GM12878 (cell line): Measurements from ENCODE around the gene COL11A1.

ENCODE experiments used
- CREB1 ChIP-seq: IDR thresholded peaks from 2 replicates; pipeline ENCODE4 v1.6.1; 2012; ENCODE audit warnings: low read depth, mild to moderate bottlenecking, inconsistent platforms
- EZH2 ChIP-seq: IDR thresholded peaks from 2 replicates; pipeline ENCODE4 v1.6.1; 2012; ENCODE audit warnings: low read depth, mild to moderate bottlenecking, control low read depth, inconsistent platforms, low read length, borderline replicate concordance; ENCODE audit not compliant: control insufficient read depth
- FOXK2 ChIP-seq: fragments of 450-650 bp; IDR thresholded peaks from 2 replicates; pipeline ENCODE4 v1.6.1; 2017; ENCODE audit warnings: mild to moderate bottlenecking, moderate library complexity
- GABPA ChIP-seq: IDR thresholded peaks from 2 replicates; pipeline ENCODE4 v1.6.1; 2014; ENCODE audit warnings: antibody characterized with exemption, low read depth, mild to moderate bottlenecking, inconsistent platforms
- POLR2AphosphoS5 ChIP-seq: IDR thresholded peaks from 2 replicates; pipeline ENCODE4 v1.6.1; 2011; ENCODE audit warnings: mild to moderate bottlenecking, low read length, inconsistent platforms
- TF ChIP-seq, protein P1 (sequence below): IDR thresholded peaks from 2 replicates; pipeline ENCODE4 v1.6.1; 2012; ENCODE audit warnings: low read length, inconsistent platforms
- TF ChIP-seq, protein P2 (sequence below): fragments of 450-650 bp; IDR thresholded peaks from 2 replicates; pipeline ENCODE4 v1.6.1; 2017; ENCODE audit warnings: mild to moderate bottlenecking
- TF ChIP-seq, protein P3 (sequence below), 3 experiments: IDR thresholded peaks in 2 of 3; conservative IDR thresholded peaks in 1 of 3; 2 replicates each; pipeline ENCODE4 v1.5.1; 2011; ENCODE audit warnings: low read depth in 3 of 3, low read length in 3 of 3, mild to moderate bottlenecking in 3 of 3, control low read depth in 2 of 3, moderate library complexity in 2 of 3, inconsistent platforms in 1 of 3, mixed read lengths in 1 of 3; ENCODE audit not compliant: control insufficient read depth in 2 of 3, insufficient read depth in 1 of 3; ENCODE audit errors: extremely low read depth in 1 of 3

DNA sequence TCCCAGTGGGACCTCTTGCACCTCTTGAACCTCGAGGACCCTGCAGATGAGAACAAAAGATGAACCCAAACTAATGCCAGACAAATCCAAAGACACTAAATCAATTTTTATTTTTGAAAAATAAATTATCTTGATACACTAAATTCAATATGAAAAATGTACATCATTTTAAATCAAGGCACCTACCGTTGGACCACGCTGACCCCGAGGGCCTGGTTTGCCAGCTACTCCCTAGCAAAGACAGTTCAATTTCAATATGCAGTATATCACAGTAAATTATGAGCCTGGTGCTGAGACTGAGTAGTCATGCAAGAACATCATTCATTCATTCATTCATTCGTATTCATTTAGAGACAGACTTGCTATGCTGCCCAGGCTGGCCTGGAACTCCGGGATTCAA, 129.4 kb downstream of the COL11A1 start:
- no peak for TF ChIP-seq POLR2AphosphoS5
- no peak for TF ChIP-seq CREB1
- no peak for TF ChIP-seq EZH2
- TF ChIP-seq FOXK2, result no peak
- TF ChIP-seq, protein P1, sequence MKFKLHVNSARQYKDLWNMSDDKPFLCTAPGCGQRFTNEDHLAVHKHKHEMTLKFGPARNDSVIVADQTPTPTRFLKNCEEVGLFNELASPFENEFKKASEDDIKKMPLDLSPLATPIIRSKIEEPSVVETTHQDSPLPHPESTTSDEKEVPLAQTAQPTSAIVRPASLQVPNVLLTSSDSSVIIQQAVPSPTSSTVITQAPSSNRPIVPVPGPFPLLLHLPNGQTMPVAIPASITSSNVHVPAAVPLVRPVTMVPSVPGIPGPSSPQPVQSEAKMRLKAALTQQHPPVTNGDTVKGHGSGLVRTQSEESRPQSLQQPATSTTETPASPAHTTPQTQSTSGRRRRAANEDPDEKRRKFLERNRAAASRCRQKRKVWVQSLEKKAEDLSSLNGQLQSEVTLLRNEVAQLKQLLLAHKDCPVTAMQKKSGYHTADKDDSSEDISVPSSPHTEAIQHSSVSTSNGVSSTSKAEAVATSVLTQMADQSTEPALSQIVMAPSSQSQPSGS, result no peak
- TF ChIP-seq, protein P2, sequence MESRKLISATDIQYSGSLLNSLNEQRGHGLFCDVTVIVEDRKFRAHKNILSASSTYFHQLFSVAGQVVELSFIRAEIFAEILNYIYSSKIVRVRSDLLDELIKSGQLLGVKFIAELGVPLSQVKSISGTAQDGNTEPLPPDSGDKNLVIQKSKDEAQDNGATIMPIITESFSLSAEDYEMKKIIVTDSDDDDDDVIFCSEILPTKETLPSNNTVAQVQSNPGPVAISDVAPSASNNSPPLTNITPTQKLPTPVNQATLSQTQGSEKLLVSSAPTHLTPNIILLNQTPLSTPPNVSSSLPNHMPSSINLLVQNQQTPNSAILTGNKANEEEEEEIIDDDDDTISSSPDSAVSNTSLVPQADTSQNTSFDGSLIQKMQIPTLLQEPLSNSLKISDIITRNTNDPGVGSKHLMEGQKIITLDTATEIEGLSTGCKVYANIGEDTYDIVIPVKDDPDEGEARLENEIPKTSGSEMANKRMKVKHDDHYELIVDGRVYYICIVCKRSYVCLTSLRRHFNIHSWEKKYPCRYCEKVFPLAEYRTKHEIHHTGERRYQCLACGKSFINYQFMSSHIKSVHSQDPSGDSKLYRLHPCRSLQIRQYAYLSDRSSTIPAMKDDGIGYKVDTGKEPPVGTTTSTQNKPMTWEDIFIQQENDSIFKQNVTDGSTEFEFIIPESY, result no peak
- TF ChIP-seq, protein P3, sequence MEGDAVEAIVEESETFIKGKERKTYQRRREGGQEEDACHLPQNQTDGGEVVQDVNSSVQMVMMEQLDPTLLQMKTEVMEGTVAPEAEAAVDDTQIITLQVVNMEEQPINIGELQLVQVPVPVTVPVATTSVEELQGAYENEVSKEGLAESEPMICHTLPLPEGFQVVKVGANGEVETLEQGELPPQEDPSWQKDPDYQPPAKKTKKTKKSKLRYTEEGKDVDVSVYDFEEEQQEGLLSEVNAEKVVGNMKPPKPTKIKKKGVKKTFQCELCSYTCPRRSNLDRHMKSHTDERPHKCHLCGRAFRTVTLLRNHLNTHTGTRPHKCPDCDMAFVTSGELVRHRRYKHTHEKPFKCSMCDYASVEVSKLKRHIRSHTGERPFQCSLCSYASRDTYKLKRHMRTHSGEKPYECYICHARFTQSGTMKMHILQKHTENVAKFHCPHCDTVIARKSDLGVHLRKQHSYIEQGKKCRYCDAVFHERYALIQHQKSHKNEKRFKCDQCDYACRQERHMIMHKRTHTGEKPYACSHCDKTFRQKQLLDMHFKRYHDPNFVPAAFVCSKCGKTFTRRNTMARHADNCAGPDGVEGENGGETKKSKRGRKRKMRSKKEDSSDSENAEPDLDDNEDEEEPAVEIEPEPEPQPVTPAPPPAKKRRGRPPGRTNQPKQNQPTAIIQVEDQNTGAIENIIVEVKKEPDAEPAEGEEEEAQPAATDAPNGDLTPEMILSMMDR (IDR thresholded peaks at IDR 0.05 in 2 of 3, conservative IDR thresholded peaks at IDR 0.05 in 1 of 3; ENCODE audit: control insufficient read depth in 2 of 3, extremely low read depth in 1 of 3, insufficient read depth in 1 of 3, low read depth in 3 of 3, low read length in 3 of 3), result no peak
- TF ChIP-seq GABPA, result no peak
